Prostate gland (tissue), 2 donors: Measurements from ENCODE around the gene TMEM86B. TPM values are rescaled to one million over a fixed set of nuclear protein-coding genes. Genes with fewer than 3 reads are reported as not detected.
A peak's percentile ranks its signal among the peaks of the same experiment; 100 is the strongest.

Source experiments
- DNase-seq: peaks from one replicate; pipeline ENCODE4 v3.0.0-alpha.2; 2019; ENCODE audit warnings: low spot score
- H3K27ac ChIP-seq, 2 donors: fragments of 200-600 bp; sonication (generic); 2 replicates each; pipeline ENCODE4 v1.5.1; 2017 to 2019
- H3K27me3 ChIP-seq: fragments of 200-600 bp; sonication (generic); replicated peaks from 2 replicates; pipeline ENCODE4 v1.5.1; 2019; ENCODE audit not compliant: insufficient read depth
- H3K36me3 ChIP-seq, 2 donors: fragments of 200-600 bp; sonication (generic); 1 replicate in 1 of 2; 2 replicates in 1 of 2; pipeline versions ENCODE4 v1.5.1 to v1.8.1; 2017 to 2019
- H3K4me1 ChIP-seq: fragments of 200-600 bp; sonication (generic); replicated peaks from 2 replicates; pipeline ENCODE4 v1.5.1; 2019
- H3K4me3 ChIP-seq, 2 donors: fragments of 200-600 bp; sonication (generic); 2 replicates each; pipeline ENCODE4 v1.5.1; 2017 to 2019
- H3K9me3 ChIP-seq: fragments of 200-600 bp; sonication (generic); 2 replicates; pipeline ENCODE4 v1.5.1; 2017
- CTCF ChIP-seq, 4 experiments: fragments of 200-600 bp in 2 of 4; fragments of 450-650 bp in 2 of 4; sonication (generic) in 2 of 4; IDR thresholded peaks; 1 replicate in 3 of 4; 2 replicates in 1 of 4; pipeline ENCODE4 v1.5.1; 2016 to 2019; ENCODE audit warnings: antibody characterized with exemption in 4 of 4, mild to moderate bottlenecking in 2 of 4, moderate library complexity in 2 of 4
- POLR2A ChIP-seq: fragments of 450-650 bp; IDR thresholded peaks from one replicate; pipeline ENCODE4 v1.6.1; 2016; ENCODE audit warnings: antibody characterized with exemption, mild to moderate bottlenecking
- POLR2AphosphoS5 ChIP-seq: sonication (generic); formaldehyde crosslinking; IDR thresholded peaks from one replicate; pipeline ENCODE4 v1.6.1; 2017; ENCODE audit warnings: antibody characterized with exemption
- WGBS: methylation state at CpG from one replicate; pipeline ENCODE4 v1.1.5; 2018; 5-methylcytosine and 5-hydroxymethylcytosine counted together
- intact Hi-C: fragments of 100-400 bp; cut with DNase I; formaldehyde crosslinking; loops from one replicate; pipeline ENCODE4 v1.14.2; 2022
- microRNA-seq: library from miRNA; unstranded; fragments of <30 nt; microRNA quantifications from one replicate; pipeline ENCODE4, GENCODE V29; 2016
- small RNA-seq, 2 donors: library from RNA; depleted of rRNA; stranded (forward); fragments of <200 nt; gene quantifications; one replicate each; pipeline ENCODE3, GENCODE V24; 2016
- total RNA-seq, 2 donors: library from RNA; depleted of rRNA; stranded (reverse); fragments of >200 nt; gene quantifications; one replicate each; pipeline ENCODE4 v1.1.0, GENCODE V29; 2016

Gene TMEM86B
- total RNA-seq, 2 donors from 2014 or later, result 1.5 to 10.8 TPM

- no peak for TF ChIP-seq POLR2A
- TF ChIP-seq CTCF (IDR thresholded peaks at IDR 0.05), result no peak
- TF ChIP-seq POLR2AphosphoS5, result no peak
- H3K4me1 ChIP-seq, result no peaks in the 10 kb centered on the region
- H3K36me3 ChIP-seq, result no peaks in the 10 kb centered on the region
- WGBS, result 75% methylated on average over 14 of the region's 20 CpGs
- H3K27ac ChIP-seq, result no peak overlapping the region
- H3K27me3 ChIP-seq, result peaks cover 30% of the 10 kb centered on the region
- no peak overlapping the region for H3K4me3 ChIP-seq
- no peak for DNase-seq
- intact Hi-C loops, result no loop called here
- H3K9me3 ChIP-seq, result no peaks in the 10 kb centered on the region
These were observed 46.8 kb downstream of the TMEM86B start for GRCh38 chr19:55181740-55182139.

- Histone ChIP-seq H3K27ac (no peak within 1 kb of the TSS), H3K4me1 (no peaks in the 10 kb centered on the region), H3K4me3 (peak within 1 kb of the TSS in 1 of 2 donors; percentile 15), H3K9me3 (no peaks in the 10 kb centered on the region), H3K27me3 (peaks cover 32% of the 10 kb centered on the region), H3K36me3 (no peaks in the 10 kb centered on the region)
- intact Hi-C loops, result no loop called here
- 4% methylated on average over 64 of the region's 68 CpGs for WGBS
- no peak for DNase-seq
- TF ChIP-seq POLR2AphosphoS5 (no peak), CTCF (IDR thresholded peaks at IDR 0.05) (no peak), POLR2A (no peak)
These were observed 48.7 kb downstream of the TMEM86B start, which contains the start of gene SYT5 for GRCh38 chr19:55179606-55180484. SYT5 (minus strand) TSS chr19:55180289; CDS start chr19:55179041, 1,248 bp downstream.

GRCh38 chr19:55178781-55179599, 49.6 kb downstream of the TMEM86B start:
- DNase-seq, result no peak
- Histone ChIP-seq H3K27me3 (peaks cover 40% of the 10 kb centered on the region), H3K4me3 (peak overlapping the region in 1 of 2 donors; percentile 15), H3K9me3 (no peaks in the 10 kb centered on the region), H3K27ac (no peak overlapping the region), H3K36me3 (no peaks in the 10 kb centered on the region), H3K4me1 (no peaks in the 10 kb centered on the region)
- TF ChIP-seq CTCF (IDR thresholded peaks at IDR 0.05), result no peak
- no peak for TF ChIP-seq POLR2A
- TF ChIP-seq POLR2AphosphoS5, result no peak
- 4% methylated on average over 57 of the region's 61 CpGs for WGBS
- intact Hi-C loops, result no loop called here

Small RNA genes lying within 50 kb of the gene (microRNA-seq; reads per million reads assigned to microRNA genes)
- 1.6 reads per million, percentile 21 among the genes with 10 or more reads in this experiment for gene MIR6802
- gene MIR6803, result 10.6 reads per million, percentile 52 among the genes with 10 or more reads in this experiment
- gene MIR6804, result 1.0 reads per million, percentile 9 among the genes with 10 or more reads in this experiment

Small RNA genes lying within 50 kb of the gene (small RNA-seq; reads per million reads assigned to genes)
- gene MIR6802, result 0 to 0.28 reads per million in 2 donors
- gene MIR6803, result 0.20 to 0.28 reads per million in 2 donors
- gene MIR6804, result 0 reads per million in 2 donors

Other genes with a start within 250 kb of the TMEM86B start
- gene GP6, start 190.5 kb downstream of the TMEM86B start, total RNA-seq, result under 1 TPM; 0.23 to 0.27 TPM
- gene RDH13, start 165.6 kb downstream of the TMEM86B start, total RNA-seq, result 10 to 100 TPM; 29.8 to 32.8 TPM
- 10 to 100 TPM; 36.8 to 62.8 TPM for gene EPS8L1, start 152.9 kb downstream of the TMEM86B start, total RNA-seq
- 100 to 1,000 TPM in 1 of 2 donors, 10 to 100 TPM in 1; 67.8 to 164 TPM for gene PPP1R12C, start 111.1 kb downstream of the TMEM86B start, total RNA-seq
- 10 to 100 TPM in 1 of 2 donors, 1 to 10 TPM in 1; 8.5 to 87.9 TPM for gene TNNT1, start 79.6 kb downstream of the TMEM86B start, total RNA-seq
- 10 to 100 TPM in 1 of 2 donors, not detected in 1; 12.4 TPM for gene TNNI3, start 71.0 kb downstream of the TMEM86B start, total RNA-seq
- 10 to 100 TPM in 1 of 2 donors, under 1 TPM in 1; 0.55 to 16.1 TPM for gene DNAAF3, start 62.1 kb downstream of the TMEM86B start, total RNA-seq
- gene SYT5, start 48.5 kb downstream of the TMEM86B start, total RNA-seq, result 1 to 10 TPM in 1 of 2 donors, not detected in 1; 4.3 TPM
- gene PTPRH, start 19.3 kb downstream of the TMEM86B start, total RNA-seq, result 1 to 10 TPM in 1 of 2 donors, not detected in 1; 4.0 TPM
- gene PPP6R1, start 30.3 kb upstream of the TMEM86B start, total RNA-seq, result 100 to 1,000 TPM in 1 of 2 donors, 10 to 100 TPM in 1; 49.5 to 112 TPM
- gene HSPBP1, start 51.3 kb upstream of the TMEM86B start, total RNA-seq, result 10 to 100 TPM; 33.6 to 36.0 TPM
- 10 to 100 TPM in 1 of 2 donors, 1 to 10 TPM in 1; 1.4 to 10.9 TPM for gene BRSK1, start 55.2 kb upstream of the TMEM86B start, total RNA-seq
- gene TMEM150B, start 96.6 kb upstream of the TMEM86B start, total RNA-seq, result not detected
- 10 to 100 TPM; 17.8 to 32.3 TPM for gene KMT5C, start 111.1 kb upstream of the TMEM86B start, total RNA-seq
- 10 to 100 TPM in 1 of 2 donors, not detected in 1; 10.2 TPM for gene COX6B2, start 126.0 kb upstream of the TMEM86B start, total RNA-seq
- 1 to 10 TPM in 1 of 2 donors, not detected in 1; 1.5 TPM for gene GARIN5B, start 134.5 kb upstream of the TMEM86B start, total RNA-seq
- 1 to 10 TPM in 1 of 2 donors, not detected in 1; 2.0 TPM for gene IL11, start 141.7 kb upstream of the TMEM86B start, total RNA-seq
- gene TMEM190, start 148.1 kb upstream of the TMEM86B start, total RNA-seq, result not detected
- 100 to 1,000 TPM in 1 of 2 donors, 10 to 100 TPM in 1; 19.6 to 116 TPM for gene TMEM238, start 155.5 kb upstream of the TMEM86B start, total RNA-seq
- gene RPL28, start 157.2 kb upstream of the TMEM86B start, total RNA-seq, result 100 to 1,000 TPM; 439 to 554 TPM
- gene UBE2S, start 179.0 kb upstream of the TMEM86B start, total RNA-seq, result 10 to 100 TPM; 10.3 to 49.9 TPM
- gene SHISA7, start 214.5 kb upstream of the TMEM86B start, total RNA-seq, result not detected
- 100 to 1,000 TPM in 1 of 2 donors, 10 to 100 TPM in 1; 85.1 to 117 TPM for gene ISOC2, start 232.9 kb upstream of the TMEM86B start, total RNA-seq
- not detected for gene C19orf85, start 236.0 kb upstream of the TMEM86B start, total RNA-seq
- gene ZNF628, start 247.9 kb upstream of the TMEM86B start, total RNA-seq, result 10 to 100 TPM; 10.9 to 66.4 TPM